Head of caudate nucleus (tissue), 42 donors: Measurements from ENCODE around the gene ANAPC10.

ENCODE experiments used
- DNase-seq, 42 donors: peaks; one replicate each; pipeline versions ENCODE4 v3.0.0 to v3.0.0-alpha.2; 2020 to 2021; ENCODE audit warnings: mixed read lengths in 7 of 42
- intact Hi-C: fragments of 100-400 bp; cut with DNase I; formaldehyde crosslinking; loops from one replicate; pipeline ENCODE4 v1.15.0; 2022

Gene ANAPC10

GRCh38 chr4:145076469-145076855 lies 21.5 kb downstream of the ANAPC10 start:
- intact Hi-C loops, result no loop called here
- no peak for DNase-seq

DNA sequence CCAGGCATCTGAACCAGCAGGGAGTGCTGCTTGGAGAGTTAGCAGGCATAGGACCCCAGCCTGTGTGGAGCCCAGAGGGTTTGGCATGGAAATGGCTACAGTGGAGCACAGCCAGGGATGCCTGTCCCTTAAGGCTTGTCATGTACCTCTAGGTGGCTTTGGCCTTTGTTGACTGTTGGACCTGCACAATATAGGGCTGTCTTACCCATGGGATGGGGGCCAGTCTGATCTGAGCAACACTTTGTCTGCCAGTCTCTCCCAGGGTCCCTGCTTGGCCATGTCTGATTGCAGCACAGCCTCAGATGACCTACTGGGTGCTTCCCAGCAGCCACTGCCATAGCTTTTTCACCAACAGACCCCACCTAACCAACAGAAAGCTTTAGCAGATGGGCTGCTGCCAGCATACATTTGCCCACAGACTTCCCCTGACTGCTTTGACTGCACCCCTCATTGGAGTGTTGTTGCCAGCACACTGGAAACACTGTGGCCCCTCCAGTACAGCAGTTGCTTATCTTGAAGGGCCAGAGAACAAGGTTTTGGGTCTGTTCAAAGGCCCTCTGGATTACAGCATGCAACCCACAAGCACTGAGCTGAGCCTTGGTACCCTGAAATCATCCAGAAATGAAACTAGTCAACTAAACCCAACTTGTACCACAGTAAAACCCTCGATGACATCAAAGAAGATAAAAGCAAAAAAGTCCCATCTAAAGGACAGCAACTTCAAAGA lies 22.1 kb downstream of the ANAPC10 start:
- DNase-seq, result no peak
- intact Hi-C loops, result no loop called here

DNA sequence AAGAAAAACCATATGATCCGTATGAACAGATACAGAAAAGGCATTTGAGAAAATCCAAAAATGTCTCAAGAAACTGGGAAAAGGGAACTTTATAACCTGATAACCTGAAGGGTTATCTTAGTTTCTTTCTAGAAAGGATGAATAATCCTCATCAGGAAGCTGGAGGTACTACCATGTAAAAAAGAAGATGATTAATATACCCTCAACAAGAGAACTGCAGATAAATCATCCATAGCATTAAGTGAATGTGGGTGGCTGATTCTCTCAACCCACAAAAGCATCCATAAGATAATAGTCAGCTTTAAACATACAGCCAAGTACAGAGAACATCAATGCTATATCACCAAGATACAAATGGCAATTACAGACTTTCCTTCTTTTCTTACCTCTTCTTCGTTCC lies 26.4 kb downstream of the ANAPC10 start:
- intact Hi-C loops, result no loop called here
- DNase-seq, result no peak

- intact Hi-C loops, result loop anchor here (10.0 kb wide), 1 partner anchor 895 kb away; no protein-coding TSS in a partner anchor
- DNase-seq, result no peak
These were observed 28.6 kb downstream of the ANAPC10 start for GRCh38 chr4:145069361-145069760.

- intact Hi-C loops, result loop anchor here (10.0 kb wide), 1 partner anchor 891 kb away; no protein-coding TSS in a partner anchor
- no peak for DNase-seq
These were observed 31.9 kb downstream of the ANAPC10 start for GRCh38 chr4:145066063-145066501.

DNA sequence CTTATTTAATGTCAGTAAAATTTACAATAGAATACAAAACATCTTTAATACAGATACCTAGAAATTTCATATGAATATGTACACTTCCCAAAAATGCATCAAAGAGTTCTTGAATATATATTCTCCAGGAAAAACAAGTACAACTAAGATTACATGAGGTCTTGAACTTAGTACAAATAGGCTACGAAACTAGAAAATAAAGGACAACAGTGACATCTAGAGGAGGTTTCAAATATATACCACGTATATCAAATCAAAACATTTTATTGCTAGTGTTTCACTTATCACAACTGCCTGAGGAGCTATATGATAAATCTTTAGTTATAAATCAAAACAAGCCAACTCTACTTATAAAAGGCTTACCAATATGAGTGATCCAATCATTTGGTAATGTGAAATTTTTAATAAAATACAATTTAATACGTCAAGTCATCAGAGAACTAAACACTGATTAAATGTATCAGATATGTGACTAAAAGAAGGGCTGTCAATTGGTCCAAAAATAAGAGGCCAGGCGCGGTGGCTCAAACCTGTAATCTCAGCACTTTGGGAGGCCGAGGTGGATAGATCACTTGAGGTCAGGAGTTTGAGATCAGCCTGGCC lies 36.6 kb downstream of the ANAPC10 start:
- intact Hi-C loops, result loop anchor here (10.0 kb wide), 1 partner anchor 887 kb away; no protein-coding TSS in a partner anchor
- DNase-seq, result no peak

DNA sequence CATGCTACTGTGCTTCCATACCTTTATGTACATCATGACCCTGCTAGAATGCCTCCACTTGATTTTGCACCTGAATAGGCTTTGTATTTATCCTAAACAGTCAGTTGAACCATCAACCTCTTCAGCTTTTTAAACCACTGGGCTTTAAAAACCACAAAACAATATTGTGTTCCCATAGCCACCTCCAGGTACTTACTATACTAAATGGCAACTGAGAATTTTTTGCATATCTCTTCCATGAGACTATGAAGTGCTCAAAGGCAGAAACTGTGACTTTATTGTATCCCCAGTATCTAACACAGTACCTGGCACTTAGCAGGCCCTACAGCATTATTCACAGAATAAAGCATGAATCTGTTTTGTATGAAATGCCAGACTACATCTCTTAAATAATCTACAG lies 39.7 kb downstream of the ANAPC10 start:
- DNase-seq, result no peak
- intact Hi-C loops, result no loop called here

DNA sequence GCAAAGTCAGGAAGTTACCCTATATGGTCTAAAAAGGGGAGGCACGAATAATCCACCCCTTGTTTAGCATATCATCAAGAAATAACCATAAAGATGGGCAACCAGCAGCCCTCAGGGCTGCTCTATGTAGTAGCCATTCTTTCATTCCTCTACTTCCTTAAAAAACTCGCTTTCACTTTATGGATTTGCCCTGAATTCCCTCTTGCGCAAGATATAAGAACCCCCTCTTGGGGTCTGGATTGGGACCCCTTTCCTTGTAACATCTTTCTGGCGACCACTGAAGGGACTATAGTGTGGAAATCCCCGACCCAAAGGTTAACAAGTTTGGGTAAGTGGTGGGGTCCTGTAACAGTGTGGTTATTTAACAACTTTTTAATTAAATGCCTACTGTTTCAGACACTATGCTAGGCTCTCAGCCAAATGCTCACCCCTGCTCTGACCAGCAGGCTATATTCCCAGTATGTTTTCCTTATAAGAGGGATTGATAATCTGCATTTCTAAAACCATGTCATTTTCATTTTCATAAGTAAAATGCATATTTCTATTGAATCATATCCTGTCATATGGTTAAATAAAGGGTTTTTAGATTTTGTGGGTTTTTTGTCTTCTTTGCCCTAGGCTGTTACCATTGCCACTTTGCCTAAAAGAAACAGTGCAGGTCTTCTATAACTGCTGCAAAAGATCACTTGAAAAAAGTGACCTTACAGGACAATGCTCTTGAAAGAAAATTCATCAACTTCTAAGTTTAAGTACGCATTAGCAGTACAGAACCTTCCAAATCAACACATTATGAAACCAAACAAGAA lies 41.5 kb downstream of the ANAPC10 start:
- no peak for DNase-seq
- intact Hi-C loops, result no loop called here

DNA sequence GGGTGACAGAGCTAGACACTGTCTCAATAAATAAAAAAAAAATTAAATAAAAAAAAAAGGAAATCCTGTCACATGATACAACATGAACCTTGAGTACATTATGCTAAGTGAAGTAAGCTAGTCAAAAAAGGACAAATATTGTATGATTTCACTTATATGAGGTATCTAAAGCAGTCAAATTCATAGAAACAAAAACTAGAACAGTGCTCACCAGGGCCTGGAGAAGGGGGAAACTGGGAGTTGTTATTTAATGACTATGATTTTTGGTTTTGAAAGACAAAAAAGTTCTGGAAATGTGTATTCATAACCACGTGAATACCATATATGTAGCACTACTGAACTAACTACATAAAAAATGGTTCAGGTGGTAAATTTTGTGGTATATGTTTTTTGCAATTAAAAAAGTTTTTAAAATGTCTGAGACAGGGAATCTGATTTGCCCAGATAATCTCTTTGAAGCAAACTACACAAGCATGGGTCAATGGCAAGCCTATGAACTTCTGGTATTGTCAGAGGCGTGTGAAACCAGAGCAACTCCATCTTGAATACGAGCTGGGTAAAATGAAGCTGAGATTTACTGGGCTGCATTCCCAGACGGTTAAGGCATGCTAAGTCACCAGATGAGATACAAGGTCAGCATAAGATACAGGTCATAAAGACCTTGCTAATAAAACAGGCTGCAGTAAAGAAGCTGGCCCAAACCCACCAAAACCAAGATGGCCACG lies 42.3 kb downstream of the ANAPC10 start:
- no peak for DNase-seq
- intact Hi-C loops, result no loop called here

DNA sequence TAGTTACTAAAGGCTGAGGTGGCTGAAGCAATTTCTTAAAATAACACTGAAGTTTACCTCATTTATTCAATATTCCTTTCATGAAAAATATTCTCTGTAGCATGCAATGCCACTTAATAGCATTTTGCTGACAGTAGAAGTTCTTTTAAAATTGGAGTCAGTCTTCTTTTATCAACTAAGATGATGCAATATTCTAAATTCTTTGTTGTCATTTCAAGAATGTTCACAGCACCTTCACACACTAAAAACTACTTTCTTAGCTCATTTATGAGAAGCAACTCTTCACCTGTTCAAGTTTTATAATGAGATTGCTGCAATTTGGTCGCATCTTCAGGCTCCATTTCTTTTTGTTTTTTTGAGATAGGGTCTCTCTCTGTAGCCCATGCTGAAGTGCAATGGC lies 48.8 kb downstream of the ANAPC10 start:
- intact Hi-C loops, result no loop called here
- no peak for DNase-seq

- no peak for DNase-seq
- intact Hi-C loops, result no loop called here
These were observed 49.2 kb downstream of the ANAPC10 start for GRCh38 chr4:145048817-145049216.

- no peak for DNase-seq
- intact Hi-C loops, result no loop called here
These were observed 50.8 kb downstream of the ANAPC10 start for GRCh38 chr4:145047151-145047550.

DNA sequence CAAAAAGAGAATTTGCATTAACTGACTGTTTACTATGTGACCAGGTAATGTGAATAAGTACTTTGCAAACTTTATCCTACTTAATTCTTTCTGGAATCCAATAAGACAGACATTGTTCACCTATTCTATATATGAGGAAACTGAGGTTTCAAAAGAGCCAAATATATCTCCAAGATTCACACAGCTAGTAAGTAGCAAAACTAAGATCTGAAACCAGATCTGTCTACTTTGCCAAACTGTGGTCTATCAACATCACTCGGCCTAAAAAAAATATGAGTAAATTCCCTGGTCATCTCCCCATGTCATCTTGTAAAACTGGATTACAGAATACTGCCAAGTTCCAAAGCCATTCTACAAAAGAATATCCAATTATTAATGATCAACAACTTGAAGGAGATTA lies 52.8 kb downstream of the ANAPC10 start:
- DNase-seq, result no peak
- intact Hi-C loops, result no loop called here

DNA sequence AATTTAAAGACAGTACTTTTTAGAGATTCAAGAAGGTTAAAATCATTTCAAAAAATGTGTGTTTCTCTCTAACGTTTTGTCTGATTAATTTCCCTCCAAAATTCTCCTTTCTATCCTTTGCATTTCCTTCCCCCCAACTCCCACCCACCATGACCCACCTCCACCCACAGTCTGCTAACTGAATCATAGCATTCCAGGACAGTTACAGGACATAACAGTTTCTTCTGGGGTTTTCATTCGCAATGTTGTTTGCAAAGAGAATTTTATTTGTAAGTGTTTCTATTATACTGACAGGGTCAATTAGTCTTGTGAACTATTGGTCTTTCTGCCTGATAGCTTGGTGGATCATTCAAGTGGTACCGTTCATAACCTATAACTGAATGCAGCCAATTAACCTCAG lies 53.7 kb downstream of the ANAPC10 start:
- DNase-seq, result no peak
- intact Hi-C loops, result no loop called here

DNA sequence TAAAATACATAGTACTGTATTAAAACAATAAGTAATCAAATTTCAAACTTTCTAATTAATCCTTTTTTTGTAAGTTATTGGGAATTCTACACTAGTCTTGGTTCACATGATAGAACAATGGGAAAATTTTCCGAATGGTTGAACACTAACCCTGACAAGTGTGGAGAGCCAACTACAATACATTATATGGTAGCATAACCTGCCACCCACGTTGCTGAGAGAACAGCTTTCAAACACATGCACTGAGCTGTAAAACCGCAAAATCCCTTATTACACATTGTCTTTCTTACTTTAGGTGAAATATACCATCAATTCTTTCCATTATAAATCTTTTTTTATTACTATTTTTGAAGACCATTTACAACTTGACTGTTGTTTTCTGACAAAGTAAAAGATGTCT lies 54.7 kb downstream of the ANAPC10 start:
- no peak for DNase-seq
- intact Hi-C loops, result no loop called here

- no peak for DNase-seq
- intact Hi-C loops, result no loop called here
These were observed 55.3 kb downstream of the ANAPC10 start for GRCh38 chr4:145042601-145043285.

DNA sequence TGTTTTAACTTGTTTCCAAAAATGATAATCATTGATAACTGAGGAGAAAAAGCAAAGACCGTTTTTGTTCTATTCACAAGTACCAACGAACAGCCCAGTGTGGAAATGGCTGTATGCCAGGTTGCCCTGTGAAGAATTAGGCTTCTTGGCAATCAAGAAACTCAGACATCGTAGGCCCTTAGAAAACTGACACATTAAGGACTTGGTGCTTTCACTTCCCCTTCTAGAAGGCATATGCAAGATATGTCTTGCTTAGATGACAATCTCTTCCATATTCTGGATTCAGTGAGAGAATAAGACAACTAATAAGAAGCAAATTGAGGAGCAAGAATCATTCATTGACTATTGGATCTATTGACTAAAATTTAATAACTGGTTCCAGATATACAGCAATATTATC lies 56.6 kb downstream of the ANAPC10 start:
- DNase-seq, result peak in 36 of 42 donors; percentile 6 to 73 (median 37)
- intact Hi-C loops, result no loop called here

GRCh38 chr4:145035494-145036136 lies 62.4 kb downstream of the ANAPC10 start:
- no peak for DNase-seq
- intact Hi-C loops, result no loop called here
